Activated T-helper 1 cell treated with anti-CD3 and anti-CD28 coated beads, Interleukin-2, amount 50 U/mL, for 16 hours (primary cell): ENCODE measurements around the gene TGFBRAP1.

Experiments
- DNase-seq, 2 donors: peaks; one replicate each; pipeline ENCODE4 v3.0.0-alpha.2; 2020; ENCODE audit warnings: low read depth in 1 of 2, low spot score in 1 of 2

The TGFBRAP1 gene

DNA sequence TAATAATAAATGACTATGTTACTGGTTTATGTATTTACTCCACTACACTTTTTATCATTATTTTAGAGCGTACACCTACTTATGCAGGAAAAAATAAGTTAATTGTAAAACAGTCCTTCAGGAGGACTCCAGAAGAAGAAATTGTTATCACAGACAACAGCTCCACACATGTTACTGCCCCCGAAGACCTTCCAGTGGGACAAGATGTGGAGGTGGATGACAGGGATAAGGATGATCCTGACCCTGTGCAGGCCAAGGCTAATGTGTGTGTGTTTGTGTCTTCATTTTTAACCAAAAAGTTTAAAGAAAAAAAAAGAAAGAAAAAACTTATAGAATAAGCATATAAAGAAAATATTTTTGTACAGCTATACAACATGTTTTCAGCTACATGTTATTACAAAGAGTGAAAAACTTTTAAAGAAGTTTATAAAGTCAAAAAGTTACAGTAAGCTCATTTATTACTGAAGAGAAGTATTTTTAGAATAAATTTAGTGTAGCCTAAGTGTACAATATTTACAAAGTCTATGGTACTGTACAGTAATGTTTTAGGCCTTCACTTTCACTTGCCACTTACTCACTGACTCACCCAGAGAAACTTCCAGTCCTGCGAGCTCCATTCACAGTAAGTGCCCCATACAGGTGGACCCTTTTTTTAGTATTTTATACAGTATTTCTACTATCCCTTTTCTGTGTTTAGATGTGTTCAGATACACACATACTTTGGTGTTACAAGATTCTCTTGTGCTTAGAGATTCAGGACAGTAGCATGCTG, 7.5 kb downstream of the TGFBRAP1 start:
- no peak for DNase-seq

GRCh38 chr2:105320651-105321215, 8.8 kb downstream of the TGFBRAP1 start:
- no peak for DNase-seq

DNA sequence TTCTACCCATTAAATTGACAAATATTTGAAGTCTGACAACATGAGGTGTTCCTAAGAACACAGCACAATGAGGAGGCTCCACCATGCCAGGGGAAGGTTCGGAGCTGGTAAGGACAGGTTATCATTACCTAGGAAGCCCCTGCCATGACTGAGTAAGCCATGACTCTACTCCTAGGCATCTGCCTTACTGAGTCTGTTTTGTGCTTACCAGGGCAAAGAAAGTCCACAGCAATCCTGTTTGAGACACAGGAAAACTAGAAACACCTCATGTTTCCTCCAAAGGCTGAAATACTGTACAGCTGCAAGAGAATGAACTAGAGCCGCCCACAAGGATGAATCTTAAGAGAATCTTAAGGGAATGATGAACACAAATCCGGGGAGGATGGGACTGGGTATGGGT, 11.6 kb downstream of the TGFBRAP1 start:
- DNase-seq, result no peak

DNA sequence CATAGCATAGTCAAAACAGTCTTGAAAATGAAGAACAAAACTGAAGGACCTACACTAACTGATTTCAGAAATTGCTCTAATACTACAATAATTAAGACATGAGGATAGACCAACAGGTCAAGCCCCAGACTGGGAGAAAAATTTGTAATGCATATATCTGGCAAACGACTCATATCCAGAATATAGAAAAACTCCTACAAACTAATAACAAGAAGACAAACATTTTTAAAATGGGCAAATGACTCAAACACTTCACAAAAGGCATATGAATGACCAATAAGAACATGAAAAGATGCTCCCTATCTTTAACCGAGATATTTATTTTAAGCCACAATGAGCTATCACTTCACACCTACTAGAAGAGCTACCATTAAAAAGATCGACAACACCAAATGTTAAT, 14.2 kb downstream of the TGFBRAP1 start:
- no peak for DNase-seq

GRCh38 chr2:105313877-105314276, 15.7 kb downstream of the TGFBRAP1 start:
- DNase-seq, result no peak

- no peak for DNase-seq
These were observed 20.4 kb downstream of the TGFBRAP1 start for GRCh38 chr2:105309147-105309545.

DNA sequence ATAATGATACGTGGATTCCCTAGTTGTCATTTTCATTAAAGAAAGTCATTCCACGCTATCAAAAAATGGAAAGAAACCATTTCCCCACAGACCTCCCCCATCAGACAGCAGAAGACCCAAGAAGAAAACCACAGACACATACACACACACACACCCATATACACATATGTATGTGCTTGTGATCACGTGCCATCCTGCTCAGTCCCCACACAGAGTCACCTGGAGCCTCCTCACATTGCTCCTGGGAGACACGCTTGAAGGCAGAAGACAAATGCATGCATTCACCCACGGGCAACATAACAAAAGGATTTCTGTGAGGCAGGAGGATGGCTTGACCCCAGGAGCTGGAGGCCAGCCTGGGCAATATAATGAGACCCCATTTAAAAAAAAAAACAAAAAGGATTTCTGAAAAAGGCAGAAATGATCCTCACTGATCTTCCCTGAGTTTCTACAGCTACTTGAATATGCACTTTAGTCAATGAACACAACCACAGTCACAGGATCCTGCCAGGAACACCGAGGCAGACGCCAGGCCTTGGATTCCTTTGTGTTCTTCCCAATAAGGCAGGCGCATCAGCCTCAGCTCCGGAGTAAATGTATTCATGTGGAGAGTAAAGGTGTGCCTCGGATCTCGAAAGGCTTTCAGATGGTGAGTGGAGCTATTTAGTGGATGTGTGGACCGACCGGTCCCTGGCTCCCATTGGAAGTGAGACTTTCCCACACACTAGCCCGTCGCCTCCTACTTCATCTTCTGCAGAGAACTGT, 21.0 kb downstream of the TGFBRAP1 start:
- no peak for DNase-seq

GRCh38 chr2:105307962-105308361, 21.6 kb downstream of the TGFBRAP1 start:
- no peak for DNase-seq

DNA sequence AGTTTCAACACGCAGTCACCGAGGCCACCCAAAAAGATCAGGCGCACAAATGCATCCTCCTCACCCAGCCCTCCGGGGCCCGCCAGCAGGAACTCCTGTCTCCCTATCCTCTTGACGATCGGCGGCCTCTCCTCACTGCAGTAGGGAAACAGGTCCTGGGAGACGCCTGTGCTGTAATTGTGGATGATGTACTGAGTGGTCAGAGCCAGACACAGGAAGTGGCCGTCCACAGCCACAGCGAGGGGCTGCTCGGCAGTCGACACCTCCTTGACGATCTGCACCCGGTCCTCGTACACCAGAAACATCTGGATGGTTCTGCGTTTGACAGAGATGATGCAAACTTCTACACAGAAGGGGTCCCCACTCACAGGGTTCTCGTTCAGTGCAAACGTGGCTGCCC, 22.0 kb downstream of the TGFBRAP1 start:
- no peak for DNase-seq

- no peak for DNase-seq
These were observed 22.4 kb downstream of the TGFBRAP1 start for GRCh38 chr2:105307146-105307545.

GRCh38 chr2:105301646-105302045, 27.9 kb downstream of the TGFBRAP1 start:
- DNase-seq, result no peak

GRCh38 chr2:105299290-105299689, 30.2 kb downstream of the TGFBRAP1 start:
- no peak for DNase-seq

DNA sequence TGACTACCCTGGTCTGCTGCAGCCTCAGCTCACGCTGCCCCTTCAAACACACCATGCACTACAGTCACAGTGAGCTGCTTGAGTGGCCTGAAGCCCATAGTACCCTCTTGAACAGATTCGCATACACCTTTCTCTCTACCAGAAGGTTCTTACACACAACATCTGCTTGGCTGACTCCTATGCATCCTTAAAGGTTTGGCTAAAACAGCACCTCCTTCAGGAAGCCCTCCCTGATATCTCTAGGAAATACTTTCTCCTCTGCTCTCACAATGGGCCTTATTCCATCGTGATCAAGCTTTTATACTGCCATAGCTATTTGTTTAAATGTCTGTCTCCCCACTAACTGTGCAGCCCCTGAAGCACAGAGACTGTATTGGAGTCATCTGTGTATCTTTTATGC, 31.5 kb downstream of the TGFBRAP1 start:
- no peak for DNase-seq

DNA sequence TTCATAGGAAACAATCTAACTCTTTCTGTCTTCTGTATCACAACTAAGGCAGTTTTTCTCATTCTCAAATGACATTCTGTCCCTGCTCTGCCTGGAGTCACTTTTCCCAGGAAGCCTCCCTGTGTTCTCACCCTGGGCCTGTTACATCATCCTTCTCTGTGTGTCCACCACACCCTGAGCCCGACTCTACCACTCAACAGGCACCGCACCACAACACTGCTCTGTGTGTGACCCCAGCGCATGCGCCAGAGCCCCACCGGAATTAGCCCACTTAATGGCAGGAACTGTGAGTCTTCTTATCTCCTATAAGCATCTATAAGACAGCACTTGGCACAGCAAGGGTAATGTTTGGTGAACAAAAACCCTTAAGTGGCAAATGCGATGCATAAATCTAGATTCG, 32.3 kb downstream of the TGFBRAP1 start:
- DNase-seq, result no peak

GRCh38 chr2:105296017-105296611, 33.4 kb downstream of the TGFBRAP1 start:
- no peak for DNase-seq

DNA sequence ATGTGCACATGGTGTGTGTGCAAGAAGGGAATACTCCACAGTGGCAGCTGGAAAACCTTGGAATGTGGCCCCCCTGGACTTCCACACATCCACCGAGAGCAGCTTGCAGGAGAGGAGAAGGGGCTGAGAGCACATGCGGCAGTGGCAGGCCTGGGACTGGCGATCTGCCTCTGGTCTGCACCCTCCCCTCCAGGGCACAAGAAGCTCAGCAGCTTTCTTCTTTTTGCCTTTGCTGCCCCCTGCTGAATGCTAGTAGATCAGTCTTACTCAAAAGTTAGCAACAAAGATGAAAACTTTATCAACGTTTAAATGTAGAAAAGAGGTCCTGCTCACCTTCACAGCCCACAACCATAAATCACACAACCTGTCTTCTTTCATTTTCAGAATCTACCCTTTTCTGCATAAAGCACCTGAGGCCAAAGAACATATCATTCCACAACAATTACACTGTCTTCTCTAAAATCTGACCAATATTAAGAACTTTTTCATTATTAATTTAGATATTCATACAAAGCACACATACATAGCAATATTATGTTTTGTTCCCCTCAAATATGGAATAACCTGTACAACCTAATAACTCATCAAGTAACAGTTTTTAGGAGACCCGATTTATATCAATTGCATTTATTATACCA, 34.6 kb downstream of the TGFBRAP1 start:
- no peak for DNase-seq

GRCh38 chr2:105294046-105294445, 35.5 kb downstream of the TGFBRAP1 start:
- no peak for DNase-seq

DNA sequence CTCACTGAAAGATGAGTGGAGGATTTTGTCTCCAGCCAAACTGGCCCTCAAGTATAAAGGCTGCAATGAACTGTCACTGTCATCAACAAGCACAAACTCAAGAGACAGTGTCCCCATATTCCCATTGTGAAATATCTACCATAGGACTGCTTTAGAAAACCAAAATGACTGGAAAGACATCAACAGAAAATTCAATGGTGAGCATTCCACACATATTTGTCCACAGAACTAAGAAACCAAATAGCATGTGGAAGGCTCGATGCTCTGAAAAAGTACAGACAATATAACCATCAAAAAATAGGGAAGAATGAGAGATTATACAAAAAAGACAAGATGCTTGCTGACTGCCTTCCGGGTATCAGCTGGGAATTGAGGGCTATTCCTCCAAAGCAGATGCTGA, 37.6 kb downstream of the TGFBRAP1 start:
- DNase-seq, result no peak

DNA sequence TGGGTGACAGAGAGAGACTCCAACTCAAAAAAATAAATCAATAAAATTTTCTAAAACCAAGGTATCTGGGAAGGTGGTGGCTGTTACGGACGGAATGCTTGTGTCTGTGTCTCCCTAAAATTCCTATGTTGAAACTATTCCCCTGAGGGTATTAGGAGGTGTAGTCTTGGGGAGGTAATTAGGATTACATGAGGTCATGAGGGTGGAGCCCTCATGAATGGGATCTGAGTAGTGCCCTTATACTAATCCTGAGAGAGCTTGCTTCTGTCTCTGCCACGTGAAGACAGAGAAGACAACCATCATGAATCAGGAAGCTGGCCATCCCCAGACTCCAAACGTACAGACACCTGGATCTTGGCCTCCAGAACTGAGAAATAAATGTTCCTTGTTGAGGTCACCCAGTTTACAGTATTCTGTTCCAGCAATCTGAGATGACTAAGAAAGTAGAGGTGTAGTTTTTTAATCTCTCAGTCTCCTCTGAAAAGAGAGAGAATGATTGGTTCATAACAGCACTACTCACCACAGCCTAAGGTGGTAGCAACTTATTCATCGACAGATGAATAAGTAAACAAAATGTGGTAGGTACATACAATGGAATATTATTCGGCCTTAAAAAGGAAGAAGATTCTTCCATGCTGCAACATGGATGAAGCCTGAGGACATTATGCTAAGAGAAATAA, 38.4 kb downstream of the TGFBRAP1 start:
- no peak for DNase-seq

GRCh38 chr2:105288133-105288532, 41.4 kb downstream of the TGFBRAP1 start:
- no peak for DNase-seq

DNA sequence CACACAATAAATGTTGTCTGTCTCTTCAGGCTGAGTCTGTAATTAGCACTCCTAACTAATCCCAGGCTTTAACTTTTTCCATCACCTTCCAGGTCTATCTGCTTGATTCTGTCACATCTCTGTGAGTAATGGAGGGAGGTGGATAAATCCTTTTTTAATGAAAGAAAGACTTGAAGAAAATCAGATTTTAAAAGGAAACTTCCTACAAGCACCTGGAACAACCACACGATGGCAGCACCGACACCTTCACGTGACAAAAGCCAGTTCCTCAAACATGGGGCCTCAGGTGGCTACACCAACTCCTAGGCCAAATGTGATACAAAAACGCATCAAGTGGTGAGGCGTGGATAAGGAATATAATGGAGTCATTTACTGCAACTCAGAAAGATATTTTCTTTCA, 41.8 kb downstream of the TGFBRAP1 start:
- DNase-seq, result no peak
